ENCODE data around the gene PSMB7. TPM values are rescaled to one million over a fixed set of nuclear protein-coding genes. Genes with fewer than 3 reads are reported as not detected.

Gene PSMB7
- total RNA-seq, 3 donors from 2014 or later (not counting 1 experiment from before 2014, with no cell fraction given): 75.6 to 75.9 (median 75.8) TPM

DNA sequence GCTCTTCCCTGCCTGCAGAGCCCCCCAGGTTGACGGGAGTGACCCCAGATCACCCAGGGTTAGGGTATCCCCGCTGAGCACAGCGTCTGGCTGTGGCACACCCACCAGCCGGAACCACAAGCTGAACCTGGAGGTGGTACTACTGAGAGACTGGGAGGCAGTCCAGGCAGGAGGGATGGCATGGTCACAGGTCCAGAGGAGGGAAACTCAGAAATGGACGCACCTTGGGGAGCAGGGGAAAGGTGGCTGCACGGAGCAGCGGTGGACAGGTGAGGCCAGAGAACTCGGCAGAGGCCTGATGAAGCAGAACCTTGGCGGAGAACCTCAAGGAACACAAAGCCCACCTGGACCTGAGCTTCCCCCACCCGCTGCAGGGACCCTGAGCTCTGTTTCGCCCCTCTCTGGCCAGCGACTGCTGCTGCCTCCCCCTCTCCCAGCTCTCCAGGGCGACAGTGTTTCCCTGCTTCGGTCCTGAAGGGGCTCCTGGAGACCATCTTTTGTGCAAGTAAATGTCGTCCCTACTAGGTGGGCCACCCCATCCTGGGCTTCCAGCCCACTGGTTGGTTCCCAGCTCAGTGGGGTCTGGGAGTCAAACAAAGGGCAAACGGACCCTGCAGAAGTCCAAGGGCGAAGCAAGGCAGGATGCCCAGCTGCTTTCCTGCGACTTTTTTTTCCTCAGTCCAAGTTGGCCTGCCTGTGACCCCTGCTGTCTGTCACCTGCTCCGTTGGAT is 35.9 kb upstream of the PSMB7 start:
- Histone ChIP-seq H3K27ac (ENCODE audit: low read length) (no peak overlapping the region), H3K4me1 (ENCODE audit: control insufficient read depth, insufficient read depth, low read length) (peaks cover 6% of the 10 kb centered on the region), H3K36me3 (ENCODE audit: control insufficient read depth, insufficient read depth, low read length) (no peaks in the 10 kb centered on the region), H3K4me3 (ENCODE audit: low read length) (no peak overlapping the region), H3K27me3 (ENCODE audit: control insufficient read depth, insufficient read depth, low read length) (peaks cover 6% of the 10 kb centered on the region), H3K9me3 (ENCODE audit: control insufficient read depth, insufficient read depth, low read length) (no peaks in the 10 kb centered on the region)
- DNase-seq (no peak), ATAC-seq (no peak)
- intact Hi-C loops (cut with micrococcal nuclease): no loop called here
- 46% methylated on average over 19 of the region's 19 CpGs for WGBS (ENCODE audit: insufficient coverage)
- H3K27ac Mint-ChIP-seq: no peak overlapping the region
- H3K4me1 Mint-ChIP-seq: no peaks in the 10 kb centered on the region
- no peaks in the 10 kb centered on the region for H3K36me3 Mint-ChIP-seq
- no peaks in the 10 kb centered on the region for H3K9me3 Mint-ChIP-seq
- H3K4me3 Mint-ChIP-seq: no peak overlapping the region
- H3K27me3 Mint-ChIP-seq (ENCODE audit: low read depth in 2 of 2): peaks cover 15 to 30% of the 10 kb centered on the region in 2 donors
- TF ChIP-seq, protein P1, sequence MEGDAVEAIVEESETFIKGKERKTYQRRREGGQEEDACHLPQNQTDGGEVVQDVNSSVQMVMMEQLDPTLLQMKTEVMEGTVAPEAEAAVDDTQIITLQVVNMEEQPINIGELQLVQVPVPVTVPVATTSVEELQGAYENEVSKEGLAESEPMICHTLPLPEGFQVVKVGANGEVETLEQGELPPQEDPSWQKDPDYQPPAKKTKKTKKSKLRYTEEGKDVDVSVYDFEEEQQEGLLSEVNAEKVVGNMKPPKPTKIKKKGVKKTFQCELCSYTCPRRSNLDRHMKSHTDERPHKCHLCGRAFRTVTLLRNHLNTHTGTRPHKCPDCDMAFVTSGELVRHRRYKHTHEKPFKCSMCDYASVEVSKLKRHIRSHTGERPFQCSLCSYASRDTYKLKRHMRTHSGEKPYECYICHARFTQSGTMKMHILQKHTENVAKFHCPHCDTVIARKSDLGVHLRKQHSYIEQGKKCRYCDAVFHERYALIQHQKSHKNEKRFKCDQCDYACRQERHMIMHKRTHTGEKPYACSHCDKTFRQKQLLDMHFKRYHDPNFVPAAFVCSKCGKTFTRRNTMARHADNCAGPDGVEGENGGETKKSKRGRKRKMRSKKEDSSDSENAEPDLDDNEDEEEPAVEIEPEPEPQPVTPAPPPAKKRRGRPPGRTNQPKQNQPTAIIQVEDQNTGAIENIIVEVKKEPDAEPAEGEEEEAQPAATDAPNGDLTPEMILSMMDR (IDR thresholded peaks at IDR 0.05): no peak

DNA sequence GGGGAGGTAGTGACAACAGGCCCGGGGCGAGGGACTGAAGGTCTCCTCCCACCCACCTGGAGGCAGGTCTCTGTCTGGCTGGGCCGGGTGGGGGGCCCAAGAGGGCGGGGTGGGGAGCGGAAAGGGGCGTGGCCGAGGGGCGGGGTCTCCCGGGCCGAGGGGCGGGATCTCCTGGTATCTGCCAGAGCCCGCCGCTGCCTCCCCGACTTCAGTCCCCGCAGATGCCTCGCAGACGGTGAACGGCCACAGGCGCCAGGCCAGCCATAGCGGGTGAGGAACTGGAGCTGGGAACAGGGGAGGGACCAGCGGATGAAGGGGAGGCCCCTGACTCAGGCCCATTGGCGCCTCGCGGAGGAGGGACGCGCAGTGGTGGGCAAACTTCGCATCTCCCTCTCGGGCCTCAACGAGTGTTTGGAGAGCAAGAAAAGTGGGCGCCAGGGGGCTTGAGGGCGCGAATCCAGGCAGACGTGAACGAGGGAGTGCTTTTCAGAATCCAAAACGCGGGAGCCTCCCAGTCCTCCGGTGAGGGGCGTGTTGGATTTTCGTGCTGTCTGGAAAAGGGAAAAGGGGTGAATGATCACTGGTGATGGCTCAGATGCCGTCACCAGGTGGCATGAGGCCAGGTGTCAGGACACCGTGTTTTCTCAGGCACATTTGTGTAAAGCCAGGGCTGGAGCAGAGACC is 35.1 kb upstream of the PSMB7 start, which contains the start of gene ADGRD2:
ADGRD2 (plus strand) TSS at position 211 of the 684 bp plus-strand sequence. CDS start 1,216 bp downstream, outside the sequence.
- Histone ChIP-seq H3K36me3 (ENCODE audit: control insufficient read depth, insufficient read depth, low read length) (no peaks in the 10 kb centered on the region), H3K4me1 (ENCODE audit: control insufficient read depth, insufficient read depth, low read length) (peaks cover 6% of the 10 kb centered on the region), H3K27me3 (ENCODE audit: control insufficient read depth, insufficient read depth, low read length) (peaks cover 6% of the 10 kb centered on the region), H3K4me3 (ENCODE audit: low read length) (no peak within 1 kb of the TSS), H3K27ac (ENCODE audit: low read length) (no peak within 1 kb of the TSS), H3K9me3 (ENCODE audit: control insufficient read depth, insufficient read depth, low read length) (no peaks in the 10 kb centered on the region)
- 7% methylated on average over 41 of the region's 41 CpGs for WGBS (ENCODE audit: insufficient coverage)
- DNase-seq (peak in 1 of 2 donors; percentile 10), ATAC-seq (peak in 2 of 3 donors; percentile 30 to 36)
- Mint-ChIP-seq H3K4me3 (peak within 1 kb of the TSS; percentile 28), H3K27ac (no peak within 1 kb of the TSS), H3K4me1 (no peaks in the 10 kb centered on the region), H3K27me3 (ENCODE audit: low read depth in 2 of 2) (peaks cover 15 to 30% of the 10 kb centered on the region in 2 donors), H3K36me3 (no peaks in the 10 kb centered on the region), H3K9me3 (no peaks in the 10 kb centered on the region)
- TF ChIP-seq, protein P1 (IDR thresholded peaks at IDR 0.05): no peak
- intact Hi-C loops (cut with micrococcal nuclease): no loop called here

- Histone ChIP-seq H3K27me3 (ENCODE audit: control insufficient read depth, insufficient read depth, low read length) (peaks cover 6% of the 10 kb centered on the region), H3K4me1 (ENCODE audit: control insufficient read depth, insufficient read depth, low read length) (peaks cover 6% of the 10 kb centered on the region), H3K27ac (ENCODE audit: low read length) (no peak overlapping the region), H3K9me3 (ENCODE audit: control insufficient read depth, insufficient read depth, low read length) (no peaks in the 10 kb centered on the region), H3K4me3 (ENCODE audit: low read length) (no peak overlapping the region), H3K36me3 (ENCODE audit: control insufficient read depth, insufficient read depth, low read length) (no peaks in the 10 kb centered on the region)
- 88% methylated on average over 13 of the region's 13 CpGs for WGBS (ENCODE audit: insufficient coverage)
- Mint-ChIP-seq H3K27me3 (ENCODE audit: low read depth in 2 of 2) (peaks cover 15 to 30% of the 10 kb centered on the region in 2 donors), H3K9me3 (no peaks in the 10 kb centered on the region), H3K4me3 (no peak overlapping the region), H3K27ac (no peak overlapping the region), H3K36me3 (no peaks in the 10 kb centered on the region), H3K4me1 (no peaks in the 10 kb centered on the region)
- TF ChIP-seq, protein P1 (IDR thresholded peaks at IDR 0.05): no peak
- ATAC-seq: no peak
- intact Hi-C loops (cut with micrococcal nuclease): no loop called here
- no peak for DNase-seq
These were observed 34.3 kb upstream of the PSMB7 start for GRCh38 chr9:124449381-124450151.

Data from natural killer cell (primary cell).